HEK293T (cell line): Measurements from ENCODE around the gene FKBP8.
"Not testable (repeated sequence)": the region's sequence is repeated elsewhere in the genome, so short reads cannot be mapped to it uniquely, and the experiment has no call there.

ENCODE experiments used
- CTCF ChIA-PET: fragments of 350-600 bp; formaldehyde crosslinking; extraction: SDS; loops from one replicate; lab custom pipeline; 2021; ENCODE audit warnings: antibody characterized with exemption, inconsistent platforms; lab: Yijun Ruan, JAX
- POLR2A ChIA-PET: fragments of 350-600 bp; formaldehyde crosslinking; extraction: SDS; loops from one replicate; lab custom pipeline; 2020; ENCODE audit warnings: antibody characterized with exemption, inconsistent platforms; lab: Yijun Ruan, JAX
- DNase-seq: peaks from one replicate; pipeline ENCODE4 v3.0.0; 2012; ENCODE audit warnings: mixed read lengths; ENCODE audit errors: extremely low spot score
- ARNT ChIP-seq: fragments of 450-650 bp; IDR thresholded peaks from 2 replicates; pipeline ENCODE4 v1.6.1; 2017; ENCODE audit warnings: mild to moderate bottlenecking
- BHLHE40 ChIP-seq: fragments of 450-650 bp; IDR thresholded peaks from 2 replicates; pipeline ENCODE4 v1.6.1; 2016; ENCODE audit warnings: mild to moderate bottlenecking, moderate library complexity, borderline replicate concordance
- CTBP1 ChIP-seq: fragments of 450-650 bp; IDR thresholded peaks from 2 replicates; pipeline ENCODE4 v1.6.1; 2016; ENCODE audit warnings: borderline replicate concordance
- ELF4 ChIP-seq: fragments of 450-650 bp; IDR thresholded peaks from 2 replicates; pipeline ENCODE4 v1.6.1; 2017; ENCODE audit warnings: antibody characterized with exemption
- FOXA1 ChIP-seq: fragments of 450-650 bp; IDR thresholded peaks from 2 replicates; pipeline ENCODE4 v1.6.1; 2016; ENCODE audit warnings: mild to moderate bottlenecking
- FOXK2 ChIP-seq: fragments of 450-650 bp; IDR thresholded peaks from 2 replicates; pipeline ENCODE4 v1.6.1; 2016; ENCODE audit warnings: mild to moderate bottlenecking
- FOXM1 ChIP-seq: fragments of 450-650 bp; IDR thresholded peaks from 2 replicates; pipeline ENCODE4 v1.6.1; 2017; ENCODE audit warnings: mild to moderate bottlenecking, borderline replicate concordance
- HDGF ChIP-seq: fragments of 450-650 bp; IDR thresholded peaks from 2 replicates; pipeline ENCODE4 v1.6.1; 2017; ENCODE audit warnings: antibody characterized with exemption, borderline replicate concordance
- L3MBTL2 ChIP-seq: fragments of 450-650 bp; conservative IDR thresholded peaks from 2 replicates; pipeline ENCODE4 v1.6.1; 2016; ENCODE audit warnings: mild to moderate bottlenecking
- LEF1 ChIP-seq: fragments of 450-650 bp; IDR thresholded peaks from 2 replicates; pipeline ENCODE4 v1.6.1; 2017; ENCODE audit warnings: mild to moderate bottlenecking, borderline replicate concordance
- NFRKB ChIP-seq: fragments of 450-650 bp; IDR thresholded peaks from 2 replicates; pipeline ENCODE4 v1.6.1; 2016; ENCODE audit warnings: mild to moderate bottlenecking, moderate library complexity
- SP1 ChIP-seq: fragments of 450-650 bp; IDR thresholded peaks from 2 replicates; pipeline ENCODE4 v1.6.1; 2017
- SUZ12 ChIP-seq: fragments of 450-650 bp; IDR thresholded peaks from 2 replicates; pipeline ENCODE4 v1.6.1; 2016; ENCODE audit warnings: mild to moderate bottlenecking
- TARDBP ChIP-seq: fragments of 450-650 bp; IDR thresholded peaks from 2 replicates; pipeline ENCODE4 v1.6.1; 2016
- ZNF384 ChIP-seq: fragments of 450-650 bp; IDR thresholded peaks from 2 replicates; pipeline ENCODE4 v1.6.1; 2016
- TF ChIP-seq, protein P1 (sequence below): fragments of 450-650 bp; IDR thresholded peaks from 2 replicates; pipeline ENCODE4 v1.6.1; 2016

Gene FKBP8

DNA sequence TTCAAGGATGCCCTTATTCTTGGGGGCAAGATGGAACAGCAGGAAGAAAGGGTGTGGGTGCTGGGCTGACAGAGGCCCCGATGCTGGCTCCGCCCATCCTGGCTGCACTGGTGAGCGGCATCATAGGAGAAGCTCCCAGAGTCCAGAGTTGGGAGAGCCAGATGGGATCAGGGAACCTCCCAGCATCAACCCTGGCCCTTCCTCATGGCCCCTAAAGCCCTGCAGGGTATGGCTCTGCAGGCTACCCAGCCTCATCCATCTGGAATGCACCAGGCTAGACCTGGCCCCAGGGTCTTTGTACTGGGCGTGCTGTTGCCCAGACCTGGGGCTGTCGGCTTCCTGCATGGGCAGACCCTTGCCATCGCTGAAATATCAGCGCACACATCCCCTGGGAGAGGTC is 13.6 kb downstream of the FKBP8 start:
- POLR2A ChIA-PET = interaction anchor here (1.0 kb wide), 1 partner anchor 60 kb away, joined by 3 read pairs; no protein-coding TSS in a partner anchor
- CTCF ChIA-PET = no interaction called here
- TF ChIP-seq L3MBTL2 (no peak), FOXA1 (no peak), SUZ12 (no peak), ARNT (no peak), ZNF384 (no peak), SP1 (no peak), ELF4 (no peak), BHLHE40 (no peak), FOXM1 (no peak)
- TF ChIP-seq, protein P1, sequence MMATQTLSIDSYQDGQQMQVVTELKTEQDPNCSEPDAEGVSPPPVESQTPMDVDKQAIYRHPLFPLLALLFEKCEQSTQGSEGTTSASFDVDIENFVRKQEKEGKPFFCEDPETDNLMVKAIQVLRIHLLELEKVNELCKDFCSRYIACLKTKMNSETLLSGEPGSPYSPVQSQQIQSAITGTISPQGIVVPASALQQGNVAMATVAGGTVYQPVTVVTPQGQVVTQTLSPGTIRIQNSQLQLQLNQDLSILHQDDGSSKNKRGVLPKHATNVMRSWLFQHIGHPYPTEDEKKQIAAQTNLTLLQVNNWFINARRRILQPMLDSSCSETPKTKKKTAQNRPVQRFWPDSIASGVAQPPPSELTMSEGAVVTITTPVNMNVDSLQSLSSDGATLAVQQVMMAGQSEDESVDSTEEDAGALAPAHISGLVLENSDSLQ = no peak
- DNase-seq = no peak

DNA sequence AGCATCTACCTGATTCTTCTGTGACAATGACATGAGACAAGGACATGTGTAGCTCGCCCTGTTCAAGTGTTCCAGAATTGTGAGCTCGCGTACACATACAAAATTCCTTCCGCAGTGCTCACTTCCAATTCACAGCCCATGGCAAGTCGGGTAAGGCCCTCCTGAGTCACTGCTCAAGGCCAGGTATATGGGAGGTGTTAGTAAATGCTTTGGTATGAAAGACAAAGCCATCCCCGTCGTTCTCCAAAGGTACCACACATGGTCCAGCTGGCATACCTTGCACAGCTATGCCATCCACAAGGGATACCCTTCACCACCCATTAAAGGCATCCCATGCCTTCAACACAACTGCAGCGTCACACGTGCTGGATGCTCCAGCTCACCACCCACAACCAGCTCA is 17.1 kb downstream of the FKBP8 start:
- ChIA-PET POLR2A (interaction anchor here (2.0 kb wide), 1 partner anchor 12 kb away, joined by 5 read pairs; no protein-coding TSS in a partner anchor), CTCF (no interaction called here)
- no peak for DNase-seq
- TF ChIP-seq ELF4 = no peak
- TF ChIP-seq FOXM1 = no peak
- TF ChIP-seq SUZ12 = no peak
- no peak for TF ChIP-seq TARDBP
- no peak for TF ChIP-seq SP1
- TF ChIP-seq, protein P1 = no peak
- no peak for TF ChIP-seq NFRKB
- TF ChIP-seq FOXK2 = no peak
- no peak for TF ChIP-seq FOXA1
- no peak for TF ChIP-seq BHLHE40
- TF ChIP-seq HDGF = no peak
- no peak for TF ChIP-seq LEF1
- no peak for TF ChIP-seq ARNT
- TF ChIP-seq L3MBTL2 = no peak
- TF ChIP-seq ZNF384 = no peak
- no peak for TF ChIP-seq CTBP1

DNA sequence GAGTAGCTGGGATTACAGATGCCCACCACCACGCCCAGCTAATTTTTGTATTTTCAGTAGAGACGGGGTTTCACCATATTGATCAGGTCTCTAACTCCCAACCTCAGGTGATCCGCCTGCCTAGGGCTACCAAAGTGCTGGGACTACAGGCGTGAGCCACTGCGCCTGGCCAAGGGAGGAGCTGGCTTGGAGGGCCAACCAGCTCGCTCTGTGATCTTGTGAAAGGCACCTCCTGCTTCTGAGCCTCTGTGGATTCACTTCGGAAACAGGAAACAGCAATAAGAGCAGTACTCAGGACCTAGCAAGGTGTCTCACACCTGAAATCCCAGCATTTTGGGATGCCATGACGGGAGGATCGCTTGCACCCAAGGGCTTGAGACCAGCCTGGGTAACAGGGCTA is 19.5 kb downstream of the FKBP8 start:
- POLR2A ChIA-PET = interaction anchor here (0.6 to 1.8 kb wide), 4 partner anchors 19 to 38 kb away, joined by 3 to 7 read pairs (median 4); partner anchors contain the start of gene KXD1
- TF ChIP-seq, protein P1 = no peak
- TF ChIP-seq TARDBP = no peak
- TF ChIP-seq ZNF384 = no peak
- CTCF ChIA-PET = interaction anchor here (0.8 kb wide), 1 partner anchor 69 kb away, joined by 3 read pairs; no protein-coding TSS in a partner anchor
- no peak for DNase-seq

DNA sequence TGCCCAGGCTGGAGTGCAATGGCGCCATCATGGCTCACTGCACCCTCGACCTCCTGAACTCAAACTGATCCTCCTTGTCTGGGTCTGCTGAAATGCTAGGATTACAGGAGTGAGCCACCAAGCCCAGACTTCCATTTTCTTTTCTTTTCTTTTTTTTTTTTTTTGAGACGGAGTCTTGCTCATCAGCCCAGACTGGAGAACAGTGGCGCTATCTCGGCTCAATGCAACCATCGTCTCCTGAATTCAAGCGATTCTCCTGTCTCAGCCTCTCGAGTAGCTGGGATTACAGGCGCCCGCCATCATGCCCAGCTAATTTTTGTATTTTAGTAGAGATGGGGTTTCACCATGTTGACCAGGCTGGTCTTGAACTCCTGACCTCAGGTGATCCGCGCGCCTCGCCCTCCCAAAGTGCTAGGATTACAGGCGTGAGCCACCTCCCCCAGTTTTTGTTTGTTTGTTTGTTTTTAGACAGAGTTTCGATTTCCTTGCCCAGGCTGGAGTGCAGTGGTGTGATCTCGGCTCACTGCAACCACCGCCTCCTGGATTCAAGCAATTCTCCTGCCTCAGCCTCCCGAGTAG is 20.4 kb downstream of the FKBP8 start:
- DNase-seq = not testable (repeated sequence)
- peak; percentile 90 for TF ChIP-seq ZNF384
- ChIA-PET POLR2A (interaction anchor here (0.7 to 1.8 kb wide), 7 partner anchors 9 to 48 kb away, joined by 3 to 8 read pairs (median 5); partner anchors contain the start of genes FKBP8, KXD1 and UBA52), CTCF (interaction anchor here (0.6 to 0.8 kb wide), 2 partner anchors 70 to 223 kb away, joined by 3 to 4 read pairs; no protein-coding TSS in a partner anchor)

DNA sequence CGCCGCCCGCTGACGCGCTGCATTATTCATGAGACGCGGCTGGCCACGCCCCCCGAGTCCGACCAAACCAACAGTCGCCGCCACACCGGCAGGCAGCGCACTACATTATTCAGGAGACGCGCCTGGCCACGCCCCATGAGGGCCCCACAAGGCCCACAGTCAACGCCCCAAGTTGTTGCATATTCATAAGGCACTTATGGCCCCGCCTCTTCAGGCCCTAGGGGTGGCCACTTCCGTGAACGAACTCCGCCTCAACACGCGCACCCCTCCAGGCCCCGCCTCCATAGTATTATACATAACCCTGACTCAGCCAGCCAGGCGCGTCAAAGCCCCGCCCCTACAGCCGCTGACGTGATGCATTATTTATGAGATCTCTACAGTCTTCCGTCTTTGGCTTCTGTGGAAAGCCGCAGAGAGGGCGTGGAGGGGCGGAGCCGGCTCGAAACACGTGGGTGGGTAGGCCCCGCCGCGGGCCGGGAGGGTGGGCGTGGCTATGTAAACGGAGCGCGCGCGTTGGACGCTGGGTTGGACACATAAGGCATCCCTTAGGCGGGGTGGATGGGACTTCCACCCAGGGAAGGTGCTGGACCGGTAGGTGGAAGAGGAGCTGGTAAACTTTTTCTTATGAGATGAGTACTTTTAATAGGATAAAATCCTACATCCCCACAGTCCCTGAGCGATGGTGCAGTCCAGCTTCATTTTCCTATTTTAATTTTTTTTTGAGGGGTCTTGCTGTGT is 21.1 kb downstream of the FKBP8 start:
- DNase-seq = peak; percentile 97
- ChIA-PET POLR2A (interaction anchor here (1.0 to 1.8 kb wide), 5 partner anchors 10 to 67 kb away, joined by 4 to 8 read pairs (median 6); partner anchors contain the start of genes FKBP8 and UBA52), CTCF (interaction anchor here (0.6 kb wide), 2 partner anchors 47 to 222 kb away, joined by 3 to 4 read pairs; no protein-coding TSS in a partner anchor)
- TF ChIP-seq ELF4 (peak; percentile 61; the same call in 1 of the 2 replicates), FOXA1 (no peak), HDGF (peak; percentile 98; the same call in 1 of the 2 replicates), SUZ12 (no peak)
- TF ChIP-seq, protein P1 = peak; percentile 96

DNA sequence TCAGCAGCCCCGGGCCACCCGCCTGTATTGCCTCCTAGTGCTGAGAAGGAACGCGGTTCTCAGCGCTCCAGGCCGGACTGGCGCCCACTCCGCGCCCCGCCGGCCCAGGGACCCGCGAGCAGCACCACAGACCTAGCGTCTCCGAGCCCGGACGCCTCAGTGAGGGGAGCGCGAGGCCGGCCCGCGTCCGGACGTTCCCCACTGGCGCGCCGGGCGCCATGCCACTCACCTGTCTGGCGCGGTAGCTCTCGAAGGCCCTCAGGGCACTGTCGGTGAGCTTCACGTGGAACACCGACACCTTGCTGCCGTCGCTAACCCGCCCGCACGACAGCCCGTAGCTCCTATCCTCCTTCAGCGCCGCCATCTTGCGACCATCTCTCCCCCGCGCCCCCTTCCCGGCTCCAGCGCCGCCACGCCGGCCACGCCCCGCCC is 21.7 kb downstream of the FKBP8 start, which contains the start of gene ELL:
Gene ELL, minus strand, starts transcription at position 379 of the 432 bp plus-strand sequence. Its CDS starts 15 bp downstream, at position 364.
- CTCF ChIA-PET = interaction anchor here (0.5 to 2.3 kb wide), 4 partner anchors 29 to 307 kb away, joined by 3 to 5 read pairs (median 3); no protein-coding TSS in a partner anchor
- DNase-seq = no peak
- TF ChIP-seq NFRKB (no peak), TARDBP (no peak), ZNF384 (no peak), LEF1 (no peak), HDGF (no peak), SUZ12 (no peak), SP1 (no peak), FOXK2 (no peak), ELF4 (no peak), ARNT (no peak), FOXA1 (no peak), FOXM1 (no peak)
- TF ChIP-seq, protein P1 = no peak
- POLR2A ChIA-PET = interaction anchor here (1.2 to 1.8 kb wide), 5 partner anchors 10 to 68 kb away, joined by 4 to 8 read pairs (median 6); partner anchors contain the start of genes FKBP8 and UBA52
